HepG2 (cell line): Measurements from ENCODE around the gene INAFM2.

ENCODE experiments used
- MYC ChIP-seq: sonication (generic); formaldehyde crosslinking; IDR thresholded peaks from 2 replicates; pipeline ENCODE4 v1.9.0; 2021; ENCODE audit warnings: missing genetic modification reagents, borderline replicate concordance
- STAG1 ChIP-seq: sonication (generic); formaldehyde crosslinking; IDR thresholded peaks from 2 replicates; pipeline ENCODE4 v1.4.0; 2020; ENCODE audit warnings: missing genetic modification reagents

DNA sequence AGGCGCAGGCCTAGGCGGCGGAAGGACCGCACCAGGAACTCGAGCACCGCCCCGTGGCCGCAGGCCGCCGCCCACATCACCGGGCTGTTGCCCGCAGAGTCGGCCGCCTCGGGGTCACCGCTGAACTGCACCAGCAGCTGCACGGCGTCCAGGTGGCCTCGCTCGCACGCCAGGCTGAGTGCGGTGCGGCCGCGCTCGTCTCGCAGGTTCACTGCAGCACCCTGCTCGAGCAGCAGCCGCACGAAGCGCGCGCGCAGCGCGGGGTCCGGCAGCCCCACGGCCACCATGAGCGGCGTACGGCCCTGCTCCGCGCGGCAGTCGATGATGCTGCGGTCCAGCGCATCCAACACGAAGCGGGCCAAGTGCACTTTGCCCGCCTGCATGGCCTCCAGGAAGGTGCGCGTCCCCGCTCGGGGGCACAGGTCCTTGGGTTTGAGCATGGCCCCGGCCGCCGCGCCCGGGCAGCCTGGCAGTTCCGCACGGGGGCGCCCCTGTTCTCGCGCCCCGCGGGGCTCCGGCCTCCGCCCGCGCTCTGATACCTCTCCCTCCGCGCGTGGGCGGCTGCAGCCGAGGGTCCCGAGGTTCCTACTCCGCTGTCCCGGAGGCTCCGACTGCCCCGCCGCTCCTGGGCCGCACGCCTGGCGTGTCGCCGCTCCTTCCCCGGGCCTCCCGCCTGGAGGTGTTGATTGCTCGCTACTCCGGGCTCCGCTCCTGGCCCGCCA is 41.2 kb upstream of the INAFM2 start:
- TF ChIP-seq MYC (peak; percentile 58; the same call in 1 of the 2 replicates), STAG1 (CRISPR knock-in tag) (peak; percentile 31; the same call in 1 of the 2 replicates)
